Measurements from ENCODE around the gene RCAN1. TPM values are rescaled to one million over a fixed set of nuclear protein-coding genes. Genes with fewer than 3 reads are reported as not detected.

RCAN1 gene
- total and polyA plus RNA-seq, 9 of the 15 experiments (the other 6 are each of a cell fraction or from before 2014, with no cell fraction given): 4.4 to 16.5 (median 12.3) TPM

DNA sequence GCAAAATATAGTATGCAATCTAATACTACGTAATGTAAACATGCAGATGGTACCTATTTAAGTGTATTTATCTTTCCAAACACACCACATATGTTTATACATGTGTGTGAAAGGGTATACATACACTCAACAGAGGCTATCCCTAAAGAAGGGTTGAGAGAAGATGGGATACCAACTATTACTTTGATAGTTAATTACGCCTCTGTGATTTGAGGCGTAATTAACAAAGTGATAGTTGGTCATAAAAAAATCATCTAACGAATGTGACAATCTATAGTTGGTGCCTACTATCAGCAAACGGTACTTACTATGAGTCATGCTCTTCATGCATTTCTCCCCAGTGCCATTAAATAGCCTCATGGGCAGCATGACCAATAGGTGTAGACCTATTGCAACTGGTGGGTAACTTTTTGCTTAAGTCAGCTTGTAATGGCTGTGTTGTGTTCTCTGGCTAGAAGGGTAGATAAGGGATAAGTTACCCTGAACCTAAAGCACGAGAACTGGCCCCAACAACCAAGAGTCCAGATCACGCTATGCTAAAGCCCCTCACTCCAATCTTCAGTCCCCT lies 15.3 kb downstream of the RCAN1 start:
- no peak for FAIRE-seq
- no peak for TF ChIP-seq FIP1L1 (IDR thresholded peaks at IDR 0.05; ENCODE audit: low read depth, low read length, poor library complexity, severe bottlenecking)
- TF ChIP-seq, protein P1, sequence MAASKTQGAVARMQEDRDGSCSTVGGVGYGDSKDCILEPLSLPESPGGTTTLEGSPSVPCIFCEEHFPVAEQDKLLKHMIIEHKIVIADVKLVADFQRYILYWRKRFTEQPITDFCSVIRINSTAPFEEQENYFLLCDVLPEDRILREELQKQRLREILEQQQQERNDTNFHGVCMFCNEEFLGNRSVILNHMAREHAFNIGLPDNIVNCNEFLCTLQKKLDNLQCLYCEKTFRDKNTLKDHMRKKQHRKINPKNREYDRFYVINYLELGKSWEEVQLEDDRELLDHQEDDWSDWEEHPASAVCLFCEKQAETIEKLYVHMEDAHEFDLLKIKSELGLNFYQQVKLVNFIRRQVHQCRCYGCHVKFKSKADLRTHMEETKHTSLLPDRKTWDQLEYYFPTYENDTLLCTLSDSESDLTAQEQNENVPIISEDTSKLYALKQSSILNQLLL (CRISPR knock-in tag; IDR thresholded peaks at IDR 0.05; ENCODE audit: borderline replicate concordance): peak; percentile 92; the same call in 1 of the 2 replicates
- TF ChIP-seq SLC30A9 (CRISPR knock-in tag; IDR thresholded peaks at IDR 0.05): no peak
- TF ChIP-seq ZNF239 (CRISPR knock-in tag; IDR thresholded peaks at IDR 0.05): no peak
- TF ChIP-seq BCLAF1 (IDR thresholded peaks at IDR 0.05; ENCODE audit: borderline replicate concordance in 1 of 2, control insufficient read depth in 1 of 2, low read depth in 2 of 2, low read length in 1 of 2): no peak
- TF ChIP-seq NFIX (CRISPR knock-in tag; IDR thresholded peaks at IDR 0.05; ENCODE audit: low read depth): 0 out of 2 replicates have a peak, but pooled peaks have one; percentile 19
- in situ Hi-C loops (cut with MboI) (no loop called here), intact Hi-C loops (cut with micrococcal nuclease) (no loop called here)
- H3K9me1 ChIP-seq (ENCODE audit: control insufficient read depth, insufficient read depth, low read length): no peaks in the 10 kb centered on the region
- no peaks in the 10 kb centered on the region for H3K79me2 ChIP-seq (ENCODE audit: control insufficient read depth, insufficient read depth, low read length)
- H2AFZ ChIP-seq (ENCODE audit: low read depth, low read length): no peak overlapping the region
- no peak for ATAC-seq
- peaks cover 18% of the 10 kb centered on the region; the same call in 1 of the 2 replicates for H4K20me1 ChIP-seq (replicated peaks; ENCODE audit: control insufficient read depth, insufficient read depth, low read length)
- H3K4me1 ChIP-seq (replicated peaks in 1 of 2; ENCODE audit: control insufficient read depth in 2 of 2, insufficient read depth in 2 of 2, low read length in 2 of 2): peaks cover 0 to 2% of the 10 kb centered on the region in 2 experiments; a peak in 1 of 5 replicates
- H3K9me3 ChIP-seq (replicated peaks; ENCODE audit: control insufficient read depth, insufficient read depth, low read depth, low read length): no peaks in the 10 kb centered on the region
- H3K27me3 ChIP-seq (ENCODE audit: control insufficient read depth in 2 of 2, insufficient read depth in 2 of 2, low read length in 2 of 2): peaks cover 0 to 5% of the 10 kb centered on the region in 2 experiments; a peak in 1 of 5 replicates
- no peak for DNase-seq (ENCODE audit: extremely low read depth in 1 of 4, low spot score in 3 of 4)
- 50% methylated on average over 7 of the region's 7 CpGs for WGBS (ENCODE audit: insufficient coverage, low coverage, missing lambda C conversion rate)
- H3K4me2 ChIP-seq (ENCODE audit: insufficient read depth, low read length): no peak overlapping the region
- H3K27ac ChIP-seq (ENCODE audit: extremely low read depth, low read depth, low read length): no peak overlapping the region
- H3K36me3 ChIP-seq (ENCODE audit: control insufficient read depth, insufficient read depth, low read length): no peaks in the 10 kb centered on the region
- ChIA-PET CTCF (ENCODE audit: low intra/inter-chr PET ratio) (interaction anchor here (0.6 kb wide), 1 partner anchor 31 kb away, joined by 3 read pairs; no protein-coding TSS in a partner anchor), POLR2A (no interaction called here)
- BruUV-seq (replicated peaks): no TSS peak
- H3K4me3 ChIP-seq: no peak overlapping the region
- no peak overlapping the region for H3K9ac ChIP-seq (ENCODE audit: insufficient read depth in 1 of 2, low read depth in 2 of 2, low read length in 2 of 2)
